Central memory CD4-positive, alpha-beta T cell (primary cell): ENCODE results near the gene PPP2CA.
"Not testable (repeated sequence)": the region's sequence is repeated elsewhere in the genome, so short reads cannot be mapped to it uniquely, and the experiment has no call there.

Source experiments
- DNase-seq: peaks from one replicate; pipeline ENCODE4 v3.0.0; 2022

PPP2CA gene

DNA sequence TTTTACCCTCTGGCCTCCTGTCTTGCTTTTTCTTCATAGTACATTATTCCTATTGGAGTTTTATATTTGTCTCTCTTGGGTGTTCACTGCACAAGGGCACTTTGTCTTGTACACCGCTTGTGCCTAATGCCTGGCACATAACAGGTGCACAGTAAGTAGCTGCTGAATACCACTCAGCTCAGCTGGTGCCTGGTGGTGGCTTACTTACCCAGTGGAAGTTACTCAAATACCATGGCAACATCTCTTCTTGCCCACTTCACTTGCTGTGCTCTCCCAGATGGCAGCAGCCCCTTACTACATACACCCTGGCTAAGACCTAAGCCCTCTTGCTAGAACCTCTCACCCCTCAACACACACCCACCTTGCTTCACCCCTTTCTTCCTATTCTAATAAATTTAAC lies 37.8 kb downstream of the PPP2CA start:
- DNase-seq, result no peak

DNA sequence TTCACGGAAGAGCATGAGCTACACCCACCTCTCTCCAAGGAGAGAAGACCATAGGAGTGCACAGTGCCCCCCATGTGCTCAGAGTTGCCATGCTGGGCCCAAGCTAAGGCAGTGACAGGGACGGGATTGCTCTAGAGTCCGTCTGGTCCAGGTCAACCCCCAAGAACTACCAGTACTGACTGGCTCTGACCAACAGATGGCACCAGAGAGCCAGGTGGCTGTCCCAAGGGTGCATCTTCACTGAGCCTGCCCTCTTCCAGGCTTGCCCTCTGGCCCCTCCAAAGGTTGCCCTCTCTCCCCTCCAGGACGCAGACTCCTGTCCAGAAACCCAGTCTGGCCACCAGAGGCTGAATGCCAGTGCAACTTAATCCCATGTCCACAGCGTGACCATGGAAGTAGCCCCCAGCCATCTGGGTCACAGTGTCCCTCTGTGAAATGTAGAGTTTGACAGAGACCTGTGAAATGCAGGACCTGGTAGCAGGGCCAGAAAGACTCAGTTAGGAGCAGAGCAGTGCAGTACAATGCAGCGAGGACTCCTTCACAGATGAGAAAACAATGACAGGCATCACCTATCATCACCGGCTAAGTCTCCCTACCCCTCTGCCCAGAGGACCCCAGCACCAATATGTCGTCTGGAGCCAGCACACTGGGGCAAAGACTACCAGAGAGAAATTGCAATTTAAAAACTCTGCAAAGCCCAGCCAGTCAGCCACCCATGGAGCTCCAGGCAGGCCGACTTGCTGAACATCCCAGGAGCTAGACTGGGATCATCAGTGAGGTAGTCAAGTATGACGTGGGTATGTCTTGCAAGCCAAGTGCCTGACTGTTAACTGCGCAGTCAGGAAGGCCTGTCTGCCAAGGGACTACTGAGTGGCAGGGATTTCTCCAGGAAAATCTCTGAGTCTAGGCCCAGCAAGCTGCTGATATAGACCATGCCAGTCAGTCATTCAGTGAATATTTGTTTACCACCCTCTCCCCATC lies 41.4 kb downstream of the PPP2CA start:
- peak; percentile 66 for DNase-seq

DNA sequence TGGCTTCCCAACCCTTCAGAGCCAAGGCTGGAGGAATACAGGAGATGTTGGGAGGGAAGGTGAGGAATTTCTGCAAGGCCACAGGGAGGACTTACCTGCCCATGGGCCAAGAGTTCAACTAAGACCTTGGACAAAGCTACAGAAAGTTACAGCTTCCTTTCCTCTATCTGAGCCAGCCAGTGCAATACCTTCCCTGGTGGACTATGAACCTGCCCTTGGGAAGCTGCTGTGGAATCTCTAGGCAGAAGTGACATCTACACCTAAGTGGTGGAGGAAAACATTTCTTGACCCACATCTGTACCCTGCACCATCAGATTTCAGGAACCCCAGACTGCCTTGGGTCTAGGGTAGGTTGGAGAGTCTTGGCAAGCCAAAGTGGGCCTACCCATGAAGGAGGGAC lies 42.4 kb downstream of the PPP2CA start:
- DNase-seq, result no peak

DNA sequence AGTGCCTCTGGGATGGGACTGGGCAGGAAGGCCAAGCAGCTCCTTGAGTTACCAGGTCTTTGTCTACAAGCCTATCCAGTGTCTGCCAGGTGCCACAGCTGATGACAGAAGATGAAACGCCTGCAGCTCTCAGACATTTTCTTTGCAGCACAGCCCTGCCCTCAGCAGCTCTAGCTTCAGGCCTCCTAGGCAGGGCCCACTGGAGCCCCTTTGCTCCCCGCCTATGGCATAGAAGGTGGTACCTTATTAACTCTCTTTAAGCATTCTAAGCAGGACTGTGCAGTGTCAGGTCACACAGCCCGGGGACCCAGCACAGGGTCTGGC lies 47.8 kb downstream of the PPP2CA start:
- no peak for DNase-seq

DNA sequence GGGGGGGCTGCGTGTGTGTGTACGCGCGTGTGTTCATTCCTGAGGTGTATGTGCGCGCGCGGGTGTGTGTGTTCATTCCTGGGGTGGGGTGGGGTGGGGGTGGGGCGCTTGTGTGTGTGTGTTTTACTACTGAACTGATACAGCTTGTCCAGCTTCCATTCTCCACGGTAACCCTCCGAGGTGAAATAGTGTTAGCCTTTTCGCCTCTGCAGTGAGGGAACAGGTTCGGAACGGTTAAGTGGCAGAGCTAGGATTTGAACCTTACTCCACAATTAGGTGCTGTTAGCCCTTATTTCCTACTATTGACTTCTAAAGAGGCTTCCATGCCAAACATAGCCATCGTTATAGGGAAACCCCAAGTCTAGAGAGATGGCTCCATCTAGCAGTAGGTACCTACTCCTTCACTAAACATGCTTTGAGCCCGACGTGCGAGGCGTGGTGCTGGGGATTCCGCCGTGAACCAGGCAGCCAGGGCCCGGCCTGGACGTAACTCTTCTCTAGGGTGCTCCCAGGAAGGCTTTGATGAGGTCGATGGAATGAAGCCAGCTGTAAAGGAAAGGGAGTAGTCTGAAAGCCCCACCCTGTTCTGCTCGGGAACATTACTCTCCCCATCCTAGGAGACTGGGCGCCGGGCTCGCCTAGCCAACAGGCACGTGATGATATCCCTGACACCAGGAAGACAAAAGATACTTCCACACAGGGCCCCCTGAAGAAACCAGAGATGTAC lies 48.3 kb downstream of the PPP2CA start:
- DNase-seq, result peak; percentile 13

DNA sequence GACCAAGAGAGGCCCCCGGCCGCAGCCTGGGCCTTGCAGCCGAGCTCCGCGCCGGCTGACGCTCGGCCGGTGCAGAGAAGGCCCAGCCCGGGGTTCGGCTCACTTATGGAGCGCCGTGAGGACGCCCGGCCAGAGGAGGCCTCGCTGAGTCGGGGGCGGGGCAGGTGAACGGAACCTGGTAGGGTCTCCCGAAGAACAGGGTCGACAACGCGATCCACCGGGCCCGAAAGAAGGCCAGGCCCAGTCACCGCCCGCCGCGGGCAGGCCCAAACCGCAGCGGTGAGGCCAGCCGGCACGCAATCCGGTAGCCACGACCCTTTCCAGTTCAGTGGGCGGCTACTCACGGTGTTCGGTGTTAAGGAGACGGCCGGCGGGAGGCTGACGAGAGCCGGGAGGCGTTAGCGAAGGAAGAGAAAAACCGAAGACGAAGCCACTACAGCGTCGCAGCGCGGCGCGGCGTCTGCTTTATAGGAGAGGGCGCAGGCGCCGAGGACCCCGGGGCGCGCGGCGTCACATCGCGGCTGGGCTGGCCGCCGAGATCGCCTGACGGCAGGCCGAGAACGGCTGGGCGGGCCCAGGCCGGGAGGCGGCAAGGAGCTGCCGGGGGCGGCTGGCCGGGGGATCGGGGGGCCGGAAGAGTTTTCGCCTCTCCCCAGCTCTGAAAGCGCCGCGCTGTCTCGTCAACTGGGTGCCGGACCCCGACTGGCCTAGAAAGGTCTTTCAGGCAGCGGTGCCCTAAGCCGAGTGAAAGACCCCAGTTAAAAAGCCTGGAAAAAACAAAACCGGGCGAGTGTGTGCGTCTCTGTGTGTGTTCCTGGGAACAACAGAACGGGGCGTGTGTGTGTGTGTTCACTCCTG lies 49.1 kb downstream of the PPP2CA start, which contains the start of gene SKP1:
Gene SKP1 (minus strand): TSS at position 440 of the 858 bp plus-strand sequence. CDS start 2,928 bp downstream, outside the sequence.
- peak; percentile 86 for DNase-seq

DNA sequence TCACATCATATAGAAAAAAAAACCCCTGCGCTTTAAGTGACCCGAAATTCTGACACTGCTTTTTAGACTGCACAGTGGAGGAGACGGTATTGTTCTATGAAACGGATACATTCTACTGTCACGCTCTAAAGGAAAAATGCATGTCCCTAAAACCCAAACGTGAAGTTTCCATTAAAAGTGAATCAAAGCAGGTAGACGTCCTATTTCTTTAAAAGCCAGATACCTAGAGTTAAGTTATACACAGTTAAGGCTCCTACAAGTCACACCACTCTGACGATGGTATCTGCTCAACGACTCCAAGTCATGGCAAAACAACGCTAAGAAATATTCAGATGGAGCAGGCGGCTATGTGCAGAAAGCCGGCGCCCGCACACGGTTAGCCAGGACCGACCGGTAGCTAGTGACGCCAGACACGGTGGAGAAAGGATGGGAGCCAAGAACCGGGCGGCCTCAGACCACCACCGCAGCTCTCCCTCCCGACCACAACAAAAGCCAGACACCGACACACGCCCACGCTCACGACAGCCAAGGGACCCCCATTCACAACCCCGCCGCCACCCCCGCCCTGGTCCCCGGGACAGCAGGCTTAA lies 49.9 kb downstream of the PPP2CA start:
- DNase-seq, result no peak

DNA sequence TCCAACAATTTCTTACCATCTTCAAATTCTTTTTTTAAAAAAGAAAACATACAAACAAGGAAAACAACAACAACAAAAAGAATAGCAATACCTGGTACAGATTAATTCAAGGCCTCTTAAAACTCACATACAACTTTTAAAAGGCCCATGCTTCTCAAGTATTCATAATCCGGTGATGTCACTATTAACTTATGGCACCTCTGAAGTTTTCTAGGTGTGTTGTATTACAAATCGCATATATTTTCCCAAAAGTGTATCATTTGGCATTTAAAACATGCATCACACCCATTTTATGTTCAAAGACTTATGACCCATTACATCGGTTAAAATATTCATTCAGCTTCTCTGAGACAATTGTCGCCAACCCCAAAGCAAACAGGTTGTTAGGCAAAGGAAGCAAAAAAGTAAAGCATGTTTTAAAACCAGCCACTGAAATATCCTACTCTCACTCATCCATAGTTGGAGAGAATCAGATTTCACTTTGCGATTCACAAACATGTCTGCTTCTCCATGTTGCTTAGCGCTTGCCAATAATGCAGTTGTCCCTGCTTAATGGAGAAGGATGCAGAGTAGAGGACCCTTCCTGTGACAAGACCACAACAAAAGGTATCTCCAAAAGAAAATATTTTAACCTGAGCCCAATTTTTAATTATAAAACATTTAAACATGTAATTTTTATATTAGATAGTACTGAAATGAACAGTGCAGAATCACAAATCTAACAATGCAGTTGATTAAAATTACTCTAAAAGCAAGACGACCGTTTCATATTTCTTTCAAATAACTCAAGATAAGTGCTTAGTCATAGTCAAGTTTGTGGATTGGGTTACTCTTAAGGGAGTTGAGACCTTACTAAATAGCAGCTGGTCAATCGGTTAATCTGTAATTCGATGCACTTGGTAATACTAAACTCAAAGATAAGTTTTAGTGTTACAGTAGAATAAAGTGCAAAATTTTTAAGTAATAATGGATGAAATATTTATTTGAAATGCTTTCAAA lies 50.7 kb downstream of the PPP2CA start:
- DNase-seq, result no peak

DNA sequence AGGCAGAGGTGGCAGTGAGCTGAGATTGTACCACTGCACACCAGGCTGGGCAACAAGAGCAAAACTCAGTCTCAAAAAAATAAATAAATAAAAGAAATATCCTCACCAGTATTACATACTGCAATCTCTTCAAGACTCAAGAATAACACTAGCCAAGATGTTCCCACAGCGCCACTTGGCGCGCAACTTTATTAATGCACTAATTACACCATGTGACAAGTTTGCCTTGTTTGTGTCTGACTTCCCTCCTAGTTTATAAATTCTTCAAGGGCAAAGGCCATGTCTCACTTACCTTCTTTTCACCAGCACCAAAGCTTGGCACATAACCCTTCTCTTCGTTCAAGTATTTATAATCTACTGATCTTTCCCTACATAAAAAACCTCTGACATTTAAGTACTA lies 53.9 kb downstream of the PPP2CA start:
- no peak for DNase-seq

DNA sequence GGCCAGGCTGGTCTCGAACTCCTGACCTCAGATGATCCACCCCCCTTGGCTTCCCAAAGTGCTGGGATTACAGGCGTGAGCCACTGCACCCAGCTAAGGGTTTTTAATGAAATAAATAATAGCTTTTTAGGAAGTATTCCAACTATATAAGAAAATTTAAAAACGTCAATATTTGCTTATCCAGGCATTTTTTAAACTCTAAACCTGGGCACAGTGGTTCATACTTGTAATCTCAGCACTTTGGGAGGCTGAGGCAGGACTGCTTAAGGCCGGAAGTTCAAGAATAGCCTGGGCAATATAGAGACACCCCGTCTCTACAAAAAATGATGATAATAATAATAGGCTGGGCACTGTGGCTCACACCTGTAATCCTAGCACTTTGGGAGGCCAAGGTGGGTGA lies 63.3 kb downstream of the PPP2CA start:
- no peak for DNase-seq

DNA sequence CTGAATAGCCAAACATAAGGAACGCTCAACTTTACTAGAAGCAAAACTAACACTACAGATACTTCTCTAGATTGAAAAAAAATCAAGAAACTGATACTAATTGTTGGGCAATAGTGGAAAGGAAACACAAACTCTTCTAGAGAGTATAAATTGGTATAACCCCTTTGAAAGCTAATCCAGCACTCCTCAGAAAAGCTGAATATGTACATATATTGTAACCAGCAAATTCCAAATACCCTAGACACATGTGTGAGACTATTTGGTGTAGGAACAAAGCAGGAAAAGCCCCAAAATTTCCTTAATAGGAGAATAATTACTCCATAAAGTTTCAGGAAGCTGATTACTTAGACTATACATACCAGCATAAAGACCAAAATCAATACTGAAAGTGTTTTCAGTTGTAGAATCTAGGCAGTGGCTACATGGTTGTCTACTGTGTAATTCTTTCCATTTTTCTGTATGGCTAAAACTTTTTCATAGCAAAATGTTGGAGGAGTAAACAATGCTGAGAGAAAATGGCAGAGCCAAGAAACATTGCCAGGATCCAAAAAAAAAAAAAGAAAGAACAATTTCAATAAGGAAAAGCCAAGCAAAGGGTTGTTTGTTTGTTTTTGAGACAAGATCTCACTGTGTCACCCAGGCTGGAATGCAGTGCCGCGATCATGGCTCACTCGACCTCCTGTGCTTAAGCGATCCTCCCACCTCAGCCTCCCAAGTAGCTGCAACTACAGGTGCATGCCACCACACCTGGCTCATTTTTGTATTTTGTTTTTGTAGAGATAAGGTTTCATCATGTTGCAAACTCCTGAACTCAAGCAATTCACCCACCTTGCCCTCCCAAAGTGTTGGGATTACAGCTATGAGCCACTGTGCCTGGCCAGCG lies 64.1 kb downstream of the PPP2CA start:
- DNase-seq, result no peak

DNA sequence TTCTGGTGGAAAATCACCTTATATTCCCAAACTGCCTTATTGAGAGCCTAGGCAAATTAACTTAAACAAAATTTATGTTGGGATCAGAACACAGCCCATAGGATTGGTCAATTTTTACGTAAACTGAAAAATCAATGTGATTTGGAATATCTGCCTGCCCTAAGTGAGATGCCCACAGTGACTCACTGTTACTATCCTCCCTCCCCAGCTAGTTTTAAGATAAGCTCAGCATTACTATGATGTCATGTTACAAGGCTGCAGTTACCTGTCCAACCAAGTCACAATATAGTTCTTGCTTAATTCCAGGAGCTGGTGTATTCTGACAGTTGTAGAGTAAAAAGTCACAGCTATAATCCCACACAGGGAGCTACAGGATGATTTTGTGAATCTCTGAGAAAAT lies 72.2 kb downstream of the PPP2CA start:
- no peak for DNase-seq

DNA sequence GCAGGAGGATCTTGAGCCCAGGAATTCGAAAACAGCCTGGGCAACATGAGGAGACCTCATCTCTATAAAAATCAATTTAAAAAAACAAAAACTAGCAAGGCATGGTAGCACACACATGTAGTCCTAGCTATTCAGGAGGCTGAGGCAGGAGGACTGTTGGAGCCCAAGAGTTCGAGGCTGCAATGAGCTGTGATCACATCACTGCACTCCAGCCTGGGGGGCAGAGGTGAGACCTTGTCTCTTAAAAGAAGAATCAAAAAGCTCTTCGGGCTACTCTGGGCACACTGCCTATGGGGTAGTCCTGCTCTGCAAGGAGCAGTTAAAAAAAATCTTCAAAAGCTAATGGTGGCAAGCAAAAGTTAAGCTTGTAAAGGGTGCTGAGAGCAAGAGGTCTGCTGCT lies 72.6 kb downstream of the PPP2CA start:
- no peak for DNase-seq

DNA sequence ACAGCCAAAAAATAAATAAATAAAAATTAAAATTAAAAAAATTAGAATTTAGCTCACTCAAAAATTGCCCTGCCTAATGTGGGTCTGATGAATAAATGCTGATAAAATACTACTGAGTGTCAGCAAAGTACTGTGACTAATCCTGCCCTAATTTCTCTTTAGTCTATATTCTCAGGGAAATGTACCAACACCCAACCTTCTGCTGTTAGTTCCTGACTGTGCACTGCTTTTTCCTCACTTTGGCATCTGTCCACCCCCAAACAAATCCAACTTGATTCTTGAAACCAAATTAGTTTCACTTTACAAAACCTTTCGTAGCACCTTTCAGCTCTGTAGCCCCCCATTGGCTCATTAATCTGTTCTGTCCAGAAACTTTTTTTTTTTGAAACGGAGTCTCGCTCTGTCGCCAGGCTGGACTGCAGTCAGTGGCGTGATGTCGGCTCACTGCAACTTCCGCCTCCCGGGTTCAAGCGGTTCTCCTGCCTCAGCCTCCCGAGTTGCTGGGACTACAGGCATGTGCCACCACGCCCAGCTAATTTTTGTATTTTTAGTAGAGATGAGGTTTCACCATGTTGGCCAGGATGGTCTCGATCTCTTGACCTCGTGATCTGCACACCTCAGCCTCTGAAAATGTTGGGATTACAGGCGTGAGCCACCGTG lies 73.6 kb downstream of the PPP2CA start:
- not testable (repeated sequence) for DNase-seq

DNA sequence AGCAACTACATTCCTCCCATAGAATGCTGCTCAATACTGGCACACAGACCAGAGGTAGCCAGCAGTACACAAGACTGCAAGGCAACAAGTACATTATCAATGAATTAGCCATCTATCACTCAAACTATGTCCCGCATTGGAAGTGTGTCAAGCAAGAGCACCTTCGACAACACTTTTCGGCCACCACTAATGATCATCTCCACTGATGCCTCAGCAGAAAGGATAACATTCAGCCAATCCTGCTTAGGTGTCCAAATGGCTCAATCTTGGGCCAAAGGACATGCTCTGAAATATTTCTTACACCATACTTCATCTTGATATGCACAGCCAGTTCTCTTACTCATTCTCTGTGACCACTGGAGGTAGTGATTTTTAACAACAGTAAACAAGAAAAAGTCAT lies 74.2 kb downstream of the PPP2CA start:
- DNase-seq, result no peak

DNA sequence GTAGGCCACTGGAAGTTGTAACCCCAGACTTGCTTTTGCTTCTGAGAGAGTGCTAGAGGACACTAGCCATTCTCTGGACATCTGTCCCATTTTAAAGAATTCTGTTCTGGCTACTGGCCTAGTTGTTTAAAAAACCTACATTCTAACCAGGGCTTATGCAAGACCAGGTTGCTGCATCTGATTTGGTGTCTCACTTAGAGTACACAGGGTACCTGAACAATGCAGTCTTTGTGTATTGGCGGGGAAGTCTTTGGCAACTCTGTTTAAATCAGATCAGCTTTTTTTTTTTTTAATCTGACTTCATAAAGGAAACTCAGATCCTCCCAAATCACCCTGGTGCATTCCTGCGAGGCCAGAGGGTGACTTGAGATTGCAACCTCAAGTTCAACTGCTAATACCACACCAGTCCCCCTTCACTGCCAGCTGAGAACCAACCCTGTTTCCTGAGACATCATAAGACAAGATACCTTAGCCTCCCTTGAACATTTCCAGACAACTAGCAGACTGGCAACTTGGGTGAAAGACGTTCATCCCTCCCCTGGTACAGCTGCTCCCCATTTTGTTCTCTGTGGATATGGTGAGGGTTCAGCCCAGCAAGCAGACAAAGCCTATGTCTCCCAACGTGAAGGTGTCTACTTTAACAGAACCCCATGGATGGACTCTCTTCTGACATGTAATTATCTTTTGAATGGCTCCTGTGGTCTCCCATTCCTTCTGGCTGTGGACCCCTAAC lies 76.1 kb downstream of the PPP2CA start:
- DNase-seq, result no peak

DNA sequence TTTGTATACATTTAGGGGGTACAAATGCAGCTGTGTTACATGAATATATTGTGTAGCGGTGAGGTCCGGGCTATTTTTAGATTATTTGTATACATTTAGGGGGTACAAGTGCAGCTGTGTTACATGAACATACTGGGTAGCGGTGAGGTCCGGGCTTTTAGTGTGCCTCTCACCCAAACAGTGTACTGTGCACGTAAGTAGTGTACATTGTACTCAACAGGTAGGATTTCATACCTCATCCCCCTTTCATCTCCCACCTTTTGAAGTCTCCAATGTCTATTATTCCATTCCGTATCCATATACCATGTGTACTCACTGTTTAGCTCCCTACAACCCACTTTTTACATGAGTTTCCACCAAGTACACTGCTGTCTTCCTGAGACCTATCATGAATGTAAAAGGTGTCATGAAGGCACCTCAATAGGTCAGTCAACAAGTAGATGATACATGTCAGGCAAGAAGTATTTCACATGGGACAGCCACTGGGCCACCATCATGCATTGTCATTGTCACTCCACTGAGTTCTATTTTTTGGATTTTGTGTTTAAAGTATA lies 76.8 kb downstream of the PPP2CA start:
- DNase-seq, result no peak

DNA sequence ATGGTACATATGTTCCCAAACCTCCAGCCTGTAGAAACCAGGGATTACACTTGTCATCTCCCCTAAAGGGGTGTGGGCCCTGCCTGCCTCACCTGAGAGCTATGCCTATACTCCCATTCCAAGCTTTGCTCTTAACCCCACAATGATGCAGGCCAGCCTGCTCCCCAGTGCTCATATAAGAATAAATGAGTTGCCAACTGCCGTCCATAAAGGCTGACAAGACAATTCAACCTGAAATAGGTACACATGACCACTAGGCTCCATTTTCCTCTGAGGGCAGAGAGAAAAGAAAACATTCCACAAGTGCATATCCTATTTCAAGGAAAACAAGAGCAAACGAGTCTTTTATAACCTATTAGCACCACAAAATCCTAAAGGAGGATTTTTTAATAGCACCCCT lies 77.6 kb downstream of the PPP2CA start:
- DNase-seq, result no peak
